ENCODE data around the gene TTLL12.
A peak's percentile ranks its signal among the peaks of the same experiment; 100 is the strongest.

Gene TTLL12

DNA sequence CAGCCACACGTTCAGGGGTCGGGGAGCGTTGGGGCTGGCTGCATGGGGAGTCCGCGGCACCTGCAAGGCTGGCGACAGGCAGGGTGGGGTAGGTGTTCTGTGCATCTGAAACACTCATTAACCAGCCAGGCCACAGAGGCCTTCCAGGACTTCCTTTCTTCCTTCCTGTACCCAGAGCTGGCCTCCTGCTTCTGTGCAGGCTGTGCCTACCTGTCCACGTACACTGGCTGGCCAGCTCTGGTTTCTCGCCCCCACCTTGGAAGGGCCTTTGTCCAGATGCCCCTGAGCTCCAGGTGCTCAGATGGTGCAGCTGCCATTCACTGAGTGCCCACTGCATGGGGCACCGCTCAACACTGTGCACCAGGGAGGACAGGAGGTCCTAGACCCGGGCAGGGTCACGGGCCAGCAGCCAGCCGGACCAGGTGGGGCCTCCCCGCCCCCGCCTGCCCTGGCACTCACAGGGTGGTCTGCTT is 15.9 kb downstream of the TTLL12 start:
- DNase-seq = no peak

- DNase-seq = no peak
These were observed 16.8 kb downstream of the TTLL12 start for GRCh38 chr22:43170131-43170480.

DNA sequence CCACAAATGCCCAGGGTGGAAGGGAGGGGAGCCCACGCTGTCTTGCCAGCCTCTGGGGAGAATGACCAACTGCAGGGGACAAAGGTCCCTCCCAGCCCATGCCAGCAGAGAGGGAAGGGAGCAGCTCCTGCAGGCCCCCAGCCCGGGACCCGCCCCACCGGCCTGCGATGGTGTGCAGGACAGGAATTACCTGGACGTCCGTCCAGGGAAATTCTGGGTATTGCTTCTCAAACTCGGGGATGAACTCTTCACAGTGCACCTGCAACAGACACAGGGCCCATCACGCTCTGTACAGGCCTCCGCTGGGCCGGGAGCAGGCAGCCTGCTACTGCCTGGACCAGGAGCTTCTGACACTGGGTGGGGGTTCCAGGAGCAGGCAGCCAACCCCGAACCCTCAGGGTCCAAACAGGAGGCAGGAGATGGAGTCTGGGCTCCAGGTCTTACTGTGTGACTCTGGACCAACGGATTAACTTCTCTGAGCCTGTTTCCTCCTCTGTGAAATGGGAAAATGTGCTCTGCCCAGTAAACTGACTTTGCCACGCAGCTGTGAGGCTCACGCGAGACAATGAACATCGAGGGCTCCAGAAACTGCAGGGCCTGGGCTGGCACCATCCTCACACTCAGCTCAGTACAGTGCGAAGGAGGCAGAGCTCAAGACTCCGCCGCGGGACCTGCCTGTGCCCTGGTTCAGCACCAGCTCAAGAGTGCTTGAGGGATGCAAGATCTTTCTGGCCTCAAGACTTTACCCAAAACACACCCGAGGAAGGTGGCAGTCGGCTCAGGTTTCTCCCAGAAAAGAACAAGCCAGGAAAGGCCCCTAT is 17.4 kb downstream of the TTLL12 start:
- DNase-seq = no peak

DNA sequence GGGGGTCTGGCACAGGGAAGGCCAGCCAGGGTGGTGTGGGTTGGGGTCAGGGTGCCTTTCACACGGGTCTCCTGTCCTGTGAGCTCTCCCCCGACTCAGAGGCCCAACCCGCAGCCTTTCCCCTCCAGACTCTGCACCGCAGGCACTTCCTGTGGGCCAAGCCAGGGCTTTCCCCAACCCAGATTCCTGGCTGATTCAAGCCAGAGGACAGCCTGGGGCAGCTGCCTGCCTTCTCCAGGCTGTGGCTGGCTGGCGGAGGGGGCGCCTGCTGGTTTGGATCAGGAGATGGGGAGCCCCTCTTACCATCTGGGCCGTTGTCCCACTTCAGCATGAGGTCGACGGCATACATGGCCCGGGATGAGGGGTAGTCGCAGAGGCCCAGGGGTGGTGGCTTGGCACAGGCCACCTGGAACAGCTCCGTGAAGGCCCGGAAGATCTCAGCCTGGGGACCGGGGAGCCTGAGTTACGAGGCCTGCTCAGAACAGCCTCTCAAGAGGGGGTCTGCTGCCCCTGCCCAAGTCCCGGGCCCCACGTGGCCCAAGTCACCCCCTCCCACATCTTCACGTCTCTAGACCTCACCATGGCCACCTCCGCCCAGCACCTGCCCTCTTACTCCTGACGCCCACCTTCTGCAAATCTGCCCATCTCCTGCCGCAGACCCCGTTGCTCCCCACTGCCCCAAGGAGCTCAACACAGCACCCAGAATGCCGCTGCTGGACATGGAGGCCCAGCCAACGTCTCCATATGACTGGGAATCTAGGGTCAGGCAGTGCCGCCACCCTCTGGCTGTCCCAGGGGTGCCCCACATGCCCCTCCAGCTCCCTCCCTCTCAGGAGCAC is 18.2 kb downstream of the TTLL12 start:
- no peak for DNase-seq

DNA sequence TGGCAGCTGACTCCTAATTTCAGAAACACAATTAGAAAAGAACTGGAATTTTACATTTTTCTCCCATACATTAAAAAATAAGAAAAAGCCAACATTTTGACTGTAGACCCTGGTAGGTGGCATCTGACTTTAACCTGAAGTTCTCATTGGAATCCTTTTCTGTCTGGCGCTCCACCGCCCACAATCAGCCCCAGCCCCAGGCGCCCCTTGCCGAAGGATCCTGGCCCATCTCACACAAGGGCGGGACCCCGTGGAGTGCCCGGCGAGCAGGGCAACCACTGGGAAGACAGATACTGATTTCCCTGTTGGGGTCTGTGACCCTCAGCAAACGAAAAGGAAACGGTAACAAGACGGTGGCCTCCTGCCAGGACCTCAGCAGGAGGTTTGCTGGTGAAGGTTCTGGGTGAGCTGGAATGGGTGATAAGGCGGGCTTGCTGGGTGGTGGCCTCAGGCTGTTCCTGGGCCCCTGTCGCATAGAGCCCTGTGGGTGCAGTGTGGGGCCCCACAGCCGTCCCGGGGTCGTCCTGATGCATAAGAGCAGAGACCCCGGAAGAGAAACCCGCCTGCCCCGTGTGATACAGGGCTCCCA is 19.8 kb downstream of the TTLL12 start:
- no peak for DNase-seq

DNA sequence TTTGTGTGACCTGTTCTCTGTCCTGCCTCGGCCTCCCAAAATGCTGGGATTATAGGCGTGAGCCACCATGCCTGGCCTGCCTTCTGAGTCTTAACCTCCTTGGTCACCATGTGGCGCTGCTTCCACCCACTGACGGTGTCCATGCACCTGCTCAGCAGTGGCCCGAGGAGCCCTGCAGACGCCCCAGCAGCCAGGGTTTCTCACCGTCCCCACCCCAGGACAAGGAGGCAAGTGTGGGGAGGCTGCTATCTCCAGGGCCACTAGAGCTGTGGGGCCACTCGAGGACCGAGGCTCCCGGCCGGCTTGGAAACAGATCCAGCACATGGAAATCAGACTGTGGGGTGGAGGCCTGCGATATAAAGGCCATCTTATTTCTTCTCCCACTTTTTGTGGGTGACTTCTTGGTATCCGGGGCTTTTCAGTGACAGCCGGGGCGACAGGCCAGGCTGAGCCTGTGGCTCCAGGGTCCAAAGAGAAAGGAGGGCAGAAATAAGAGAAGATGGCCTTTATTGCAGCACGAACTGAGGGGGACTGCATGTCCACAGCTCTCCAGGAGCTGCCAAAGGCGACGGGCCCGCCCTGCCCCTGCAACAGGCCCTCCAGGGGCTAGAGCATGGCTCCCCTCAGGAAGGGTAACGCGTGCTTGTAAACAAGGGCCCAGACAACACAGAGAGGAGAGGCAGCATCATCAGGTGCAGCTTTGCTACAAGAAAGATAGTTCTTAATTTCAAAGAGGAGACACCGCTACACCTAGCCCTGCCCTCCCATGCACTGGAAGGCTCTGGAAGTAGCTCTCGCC is 20.6 kb downstream of the TTLL12 start:
- no peak for DNase-seq

- no peak for DNase-seq
These were observed 22.3 kb downstream of the TTLL12 start for GRCh38 chr22:43164636-43165035.

DNA sequence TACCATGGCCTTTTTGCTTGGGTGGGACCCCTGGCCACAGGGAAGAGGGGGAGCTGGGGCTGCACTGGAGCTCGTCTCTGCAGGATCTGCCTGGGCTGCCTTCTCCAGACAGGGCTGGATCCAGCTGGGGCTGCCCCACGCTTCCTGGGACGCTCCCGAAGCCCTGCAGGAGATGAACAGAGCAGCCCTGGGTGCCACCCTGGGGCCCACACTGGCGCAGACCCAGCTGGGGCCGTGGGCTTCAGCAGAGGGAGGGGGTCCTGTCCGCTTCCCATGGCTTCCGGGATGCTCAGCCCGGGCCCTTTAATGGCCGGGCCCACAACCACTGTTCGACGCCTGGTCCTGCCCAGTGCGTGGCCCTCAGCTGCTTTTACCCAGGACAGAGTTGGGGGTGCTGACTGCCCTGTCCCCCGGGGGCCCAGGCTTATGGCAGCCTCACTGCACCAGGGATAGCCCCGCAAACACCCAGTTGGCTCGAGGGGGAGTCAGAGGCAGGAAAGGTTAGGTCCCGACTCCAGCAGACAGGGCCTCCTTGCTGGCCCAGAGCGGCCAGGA is 23.6 kb downstream of the TTLL12 start:
- DNase-seq = no peak

DNA sequence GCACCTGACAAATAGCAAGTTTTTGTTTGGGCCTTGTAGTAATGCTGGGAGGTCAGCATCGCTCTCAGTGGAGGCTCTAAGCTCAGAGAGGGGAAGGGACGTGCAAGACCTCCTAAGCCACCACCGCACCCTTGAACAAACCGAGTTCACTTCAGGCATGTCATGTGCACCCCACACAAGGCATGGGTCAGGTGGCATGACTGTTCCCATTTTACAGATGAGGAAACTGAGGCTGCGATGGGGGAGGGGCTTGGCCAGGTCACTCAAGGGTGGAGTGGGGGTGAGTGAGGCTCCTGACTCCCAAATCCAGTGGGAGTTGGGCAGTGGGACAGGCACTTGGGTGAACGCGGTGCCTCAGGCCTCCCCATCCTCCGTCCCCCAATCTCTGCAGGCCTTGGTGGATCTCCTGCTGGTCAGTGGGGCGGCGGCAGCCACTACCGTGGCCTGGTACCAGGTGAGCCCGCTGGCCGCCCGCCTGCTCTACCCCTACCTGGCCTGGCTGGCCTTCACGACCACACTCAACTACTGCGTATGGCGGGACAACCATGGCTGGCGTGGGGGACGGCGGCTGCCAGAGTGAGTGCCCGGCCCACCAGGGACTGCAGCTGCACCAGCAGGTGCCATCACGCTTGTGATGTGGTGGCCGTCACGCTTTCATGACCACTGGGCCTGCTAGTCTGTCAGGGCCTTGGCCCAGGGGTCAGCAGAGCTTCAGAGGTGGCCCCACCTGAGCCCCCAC is 24.4 kb downstream of the TTLL12 start:
- no peak for DNase-seq

- no peak for DNase-seq
These were observed 26.3 kb downstream of the TTLL12 start for GRCh38 chr22:43160497-43161126.

DNA sequence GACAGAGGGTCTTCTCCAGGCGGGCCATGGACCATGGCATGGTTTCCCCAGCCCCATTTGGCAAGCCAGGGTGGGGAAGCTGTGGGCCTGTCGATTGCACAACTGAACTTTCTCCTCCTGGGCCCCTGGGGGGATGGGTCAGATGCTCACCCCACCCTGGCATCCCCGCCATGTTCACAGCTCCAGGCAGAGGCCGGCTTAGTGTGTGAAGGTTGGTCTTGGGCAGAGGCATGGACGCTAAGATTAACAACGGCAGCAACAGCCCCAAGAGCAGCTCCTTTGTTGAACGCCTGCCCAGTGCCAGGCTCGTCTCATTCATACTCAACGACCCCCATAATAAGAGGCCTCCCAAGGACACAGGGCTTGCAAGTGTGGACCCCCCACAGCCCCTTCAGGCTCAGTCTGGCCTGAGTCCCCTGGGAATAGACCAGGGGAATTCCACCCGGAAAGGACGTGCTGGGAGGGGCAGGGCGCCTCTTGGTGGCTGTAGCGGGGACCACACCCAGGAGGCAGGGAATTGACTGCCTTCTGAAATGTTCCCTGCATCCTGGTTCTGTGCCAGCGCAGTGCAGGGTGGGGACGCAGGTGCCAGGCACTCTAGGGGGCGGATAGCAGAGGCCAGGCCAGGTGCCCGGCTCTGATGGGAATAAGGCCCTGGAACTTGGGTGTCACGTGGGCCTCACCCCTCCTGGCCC is 27.3 kb downstream of the TTLL12 start:
- DNase-seq = no peak

DNA sequence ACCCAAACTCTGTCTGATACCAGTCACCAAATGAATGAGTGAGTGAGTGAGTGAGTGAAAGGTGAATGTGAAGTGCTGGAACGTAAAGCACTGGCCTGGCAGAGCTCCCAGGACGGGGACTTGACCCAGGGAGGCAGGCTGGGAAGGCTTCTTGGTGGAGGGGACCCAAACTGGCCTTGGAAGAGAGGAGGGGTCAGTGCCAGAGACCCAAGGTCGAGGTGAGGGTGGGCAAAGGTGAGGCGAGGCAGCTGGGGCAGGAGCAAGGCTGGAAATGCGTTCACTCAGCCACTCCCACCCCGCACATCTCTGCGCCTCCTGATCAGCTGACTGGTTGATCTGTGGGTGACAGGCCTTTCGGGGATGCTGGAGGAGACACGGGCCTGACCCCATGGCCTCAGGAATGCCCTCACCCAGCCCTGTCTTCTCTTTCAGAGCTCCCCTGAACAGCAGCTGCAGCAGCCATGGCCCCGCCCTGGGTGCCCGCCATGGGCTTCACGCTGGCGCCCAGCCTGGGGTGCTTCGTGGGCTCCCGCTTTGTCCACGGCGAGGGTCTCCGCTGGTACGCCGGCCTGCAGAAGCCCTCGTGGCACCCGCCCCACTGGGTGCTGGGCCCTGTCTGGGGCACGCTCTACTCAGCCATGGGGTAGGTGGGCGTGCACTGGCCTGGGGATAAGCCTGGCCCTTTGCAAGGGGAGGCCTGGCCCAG is 28.0 kb downstream of the TTLL12 start:
- DNase-seq = no peak

DNA sequence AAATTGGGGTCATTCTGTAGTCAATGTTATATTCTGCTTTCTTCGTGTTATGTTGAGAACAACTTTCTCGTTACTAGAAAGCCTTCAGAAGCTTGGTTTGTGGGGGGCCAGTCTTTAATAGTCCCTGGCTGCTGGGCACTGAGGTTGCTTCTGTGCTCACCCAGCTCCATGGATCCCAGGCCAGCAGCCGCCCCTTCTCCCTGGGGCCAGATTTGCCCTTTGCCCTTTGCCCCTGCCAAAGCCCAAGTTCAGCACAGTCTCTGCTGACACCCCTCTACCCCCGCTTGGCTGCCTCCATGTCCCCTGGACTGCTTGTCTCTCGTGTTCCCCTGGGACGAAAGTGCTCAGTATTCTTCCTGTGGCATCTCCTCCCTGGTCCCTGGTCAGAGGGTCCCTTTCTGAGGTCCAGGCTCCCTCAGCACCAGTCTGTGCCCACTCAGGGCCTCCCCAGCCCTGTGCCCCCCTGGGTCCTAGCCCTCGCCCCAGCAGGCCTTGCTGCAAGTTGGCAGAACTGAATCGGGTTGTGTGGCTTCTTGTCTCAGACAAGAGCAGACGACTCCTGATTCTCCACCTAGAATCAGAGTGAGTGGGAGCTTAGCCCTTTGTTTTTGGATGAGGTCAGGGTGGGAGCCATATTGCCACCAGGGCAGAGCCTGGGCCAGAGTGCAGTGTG is 28.9 kb downstream of the TTLL12 start:
- no peak for DNase-seq

DNA sequence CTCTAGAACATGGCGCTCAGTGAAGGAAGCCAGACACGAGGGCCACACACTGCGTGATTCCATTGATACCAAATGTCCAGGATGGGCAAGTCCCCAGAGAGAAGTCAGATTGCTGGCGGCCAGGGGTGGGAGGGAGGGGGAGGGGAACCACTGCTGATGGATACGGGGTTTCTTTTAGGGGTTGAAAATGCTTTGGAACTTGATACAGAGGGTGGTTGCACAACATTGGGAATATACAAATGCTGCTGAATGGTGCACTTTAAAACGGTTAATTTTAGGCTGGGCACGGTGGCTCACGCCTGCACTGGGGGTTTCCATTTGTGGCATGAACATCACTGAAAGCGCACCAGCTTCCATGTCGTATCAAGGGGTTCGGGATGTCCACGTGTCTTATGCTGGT is 30.5 kb downstream of the TTLL12 start:
- no peak for DNase-seq

GRCh38 chr22:43155789-43156188 is 31.1 kb downstream of the TTLL12 start:
- DNase-seq = no peak

- DNase-seq = no peak
These were observed 31.9 kb downstream of the TTLL12 start for GRCh38 chr22:43154887-43155536.

- no peak for DNase-seq
These were observed 33.0 kb downstream of the TTLL12 start for GRCh38 chr22:43153899-43154298.

- DNase-seq = peak; percentile 38
These were observed 34.4 kb downstream of the TTLL12 start for GRCh38 chr22:43152357-43153071.

Measured in KG1 (cell line).